CD4-positive, alpha-beta T cell treated with Interleukin-4 for 1 hour (primary cell): Measurements from ENCODE around the gene BOD1L1.

Experiments used
- DNase-seq, 2 donors: peaks; one replicate each; pipeline ENCODE4 v3.0.0-alpha.2; 2020 to 2022

Gene BOD1L1

DNA sequence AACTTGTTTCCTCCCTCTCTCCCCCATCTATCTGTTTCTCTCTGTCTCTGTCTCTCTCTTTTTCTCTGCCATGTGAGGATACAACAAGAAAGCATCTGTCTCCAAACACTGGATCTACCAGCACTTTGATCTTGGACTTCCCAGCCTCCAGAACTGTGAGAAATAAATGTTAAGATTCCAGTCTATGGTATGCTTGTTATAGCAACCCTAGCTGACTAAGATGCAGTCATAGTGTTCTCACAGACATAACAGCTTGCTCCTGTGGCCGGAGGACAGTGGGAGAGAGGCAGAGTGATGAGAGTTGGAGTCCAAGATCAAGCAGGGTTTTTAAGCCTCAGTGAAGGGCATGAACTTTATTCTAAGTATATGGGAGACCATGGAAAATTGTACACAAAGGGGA, 74.4 kb downstream of the BOD1L1 start:
- no peak for DNase-seq

DNA sequence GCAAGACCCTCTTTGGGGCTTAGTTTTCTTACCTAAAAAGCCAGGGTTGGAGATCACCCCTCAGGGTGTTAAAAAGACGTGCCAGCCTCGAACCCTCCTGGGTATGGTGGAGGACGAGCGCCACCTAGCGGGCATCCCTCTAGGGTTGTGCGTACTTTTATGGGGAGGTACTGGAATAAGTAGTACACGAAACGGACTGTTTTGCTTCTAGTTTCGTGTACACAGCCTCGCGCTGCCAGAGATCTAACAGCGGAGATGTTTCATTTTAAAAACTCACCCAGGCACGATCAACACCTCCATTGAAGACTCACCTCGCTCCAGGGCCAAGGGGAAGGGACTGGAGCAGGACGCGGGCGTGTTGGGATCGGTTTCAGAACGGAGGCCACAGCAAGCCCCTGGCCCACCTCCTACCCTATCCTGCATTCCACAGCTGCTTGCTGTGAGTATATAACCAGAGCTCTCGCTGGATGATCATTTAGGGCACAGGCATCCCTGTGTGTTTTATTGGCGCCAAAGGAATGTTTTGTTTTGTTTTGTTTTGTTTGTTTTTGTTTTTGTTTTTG, 78.5 kb downstream of the BOD1L1 start:
- peak; percentile 77 to 78 for DNase-seq

DNA sequence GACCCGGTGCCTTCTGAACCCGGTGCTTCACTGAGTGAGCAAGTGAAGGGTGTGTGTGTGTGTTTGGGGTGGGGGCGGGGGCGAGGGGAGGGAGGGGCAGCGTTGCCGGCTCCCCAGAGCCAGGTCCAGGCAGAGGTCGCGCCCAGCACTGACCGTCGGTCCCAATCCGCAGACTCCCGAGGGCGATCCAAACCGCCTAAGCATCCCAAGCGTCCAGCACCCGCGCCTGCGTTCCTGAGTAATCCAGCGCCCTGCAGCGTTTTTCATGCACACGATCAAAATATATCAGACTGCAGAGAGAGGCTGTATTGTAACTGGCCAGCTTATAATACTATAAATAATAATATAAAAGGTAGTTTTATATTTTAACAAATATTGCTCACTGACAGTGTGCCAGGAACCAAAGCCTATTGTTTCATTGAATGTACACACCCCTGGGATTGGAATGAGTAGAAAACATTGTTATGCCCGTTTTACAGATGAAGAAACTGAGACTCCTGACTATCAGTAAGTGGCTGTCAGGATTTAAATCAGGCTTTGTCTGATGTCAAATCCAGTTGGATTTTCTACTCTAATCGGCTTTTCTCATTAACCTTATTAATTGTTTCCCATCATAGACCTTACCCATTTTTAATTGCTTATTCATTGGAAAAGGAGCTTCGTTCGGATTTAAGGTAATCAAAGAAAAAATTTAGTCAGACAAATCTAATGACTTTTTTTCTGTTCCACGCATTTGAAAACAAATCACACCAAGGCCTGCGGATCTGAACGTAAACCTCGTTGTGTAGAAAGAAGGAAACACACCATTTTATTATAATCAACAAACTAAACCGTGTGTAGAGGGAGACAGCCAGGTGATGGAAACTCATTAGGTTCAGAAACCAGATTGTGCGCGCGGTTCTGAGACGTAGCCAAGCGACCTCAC, 79.2 kb downstream of the BOD1L1 start:
- no peak for DNase-seq

DNA sequence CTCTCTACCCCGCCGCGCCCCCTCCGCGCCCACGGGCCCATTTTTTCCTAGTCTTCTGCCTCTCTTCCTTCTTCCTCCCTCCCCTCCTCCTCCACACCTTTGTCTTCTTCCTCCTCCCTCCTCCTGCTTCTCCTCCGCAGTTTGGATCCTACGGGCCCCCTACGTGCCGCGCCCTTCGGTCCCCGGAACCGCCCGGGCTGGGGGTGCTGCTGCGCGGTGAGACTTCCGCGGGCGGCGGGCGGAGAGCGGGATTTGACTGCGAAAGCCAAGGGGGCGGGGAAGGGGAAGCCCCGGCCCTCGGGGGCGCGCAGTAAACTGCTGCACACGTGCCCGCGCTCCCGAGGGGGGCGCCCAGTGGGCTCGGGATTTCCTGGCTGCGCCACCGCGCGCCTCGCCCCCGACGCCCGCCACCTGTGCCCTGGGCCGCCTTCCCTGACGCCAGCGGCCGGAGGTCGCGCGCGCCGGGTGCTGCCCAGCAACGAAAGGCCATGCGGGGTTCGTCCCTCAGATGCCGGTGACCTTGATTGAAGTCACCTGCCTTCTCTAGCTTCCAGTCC, 80.0 kb downstream of the BOD1L1 start:
- DNase-seq = peak in 1 of 2 donors; percentile 28

DNA sequence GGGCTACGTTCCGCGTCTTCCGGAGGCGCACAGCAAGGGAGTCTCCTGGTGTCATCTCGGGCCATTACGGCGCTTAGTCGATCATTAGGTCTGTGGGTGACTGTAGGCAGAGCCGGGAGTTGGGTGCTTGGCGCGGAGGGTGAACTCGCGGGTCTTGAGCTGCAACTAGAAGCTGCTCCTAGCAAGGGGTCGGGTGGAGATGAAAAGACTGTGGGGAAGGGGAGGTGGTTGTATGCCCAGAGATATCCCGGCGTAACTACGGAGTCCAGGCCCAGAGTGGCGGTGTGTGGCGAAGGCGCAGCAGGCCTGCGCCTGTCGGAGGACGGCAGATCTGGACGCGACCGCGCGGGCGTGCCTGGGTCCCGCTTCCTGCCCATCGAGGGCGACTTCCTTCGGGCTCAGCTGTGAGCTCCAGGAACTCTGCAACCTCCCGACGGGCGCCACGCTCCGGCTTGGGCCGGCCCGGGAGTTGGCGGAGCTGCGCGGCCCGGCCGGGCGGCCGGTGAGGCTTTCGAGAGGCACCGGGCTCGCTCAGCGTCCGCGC, 80.5 kb downstream of the BOD1L1 start:
- no peak for DNase-seq

GRCh38 chr4:13546142-13546940, 81.2 kb downstream of the BOD1L1 start:
- no peak for DNase-seq

DNA sequence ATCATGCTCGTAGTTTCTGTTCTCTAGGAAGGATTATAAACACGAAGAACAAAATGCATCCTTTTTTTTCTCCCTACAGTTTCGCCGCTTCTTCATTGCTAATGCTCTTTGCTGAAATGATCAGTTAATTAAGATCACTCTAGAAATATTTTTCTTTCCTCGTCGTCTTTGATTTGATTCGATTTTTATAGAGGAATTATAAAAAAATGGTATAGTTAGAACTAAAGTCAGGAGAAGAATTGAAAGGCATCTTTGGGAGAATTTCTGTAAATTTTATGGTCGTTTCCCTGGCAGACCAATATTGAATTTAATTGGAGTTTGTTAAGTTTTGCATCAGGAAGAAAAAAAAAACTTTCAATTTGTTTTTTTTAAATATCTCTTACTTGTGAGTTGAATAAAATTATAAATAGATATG, 82.1 kb downstream of the BOD1L1 start:
- DNase-seq = no peak

- peak; percentile 27 to 34 for DNase-seq
Measured at GRCh38 chr4:13544606-13545393, 82.7 kb downstream of the BOD1L1 start.

DNA sequence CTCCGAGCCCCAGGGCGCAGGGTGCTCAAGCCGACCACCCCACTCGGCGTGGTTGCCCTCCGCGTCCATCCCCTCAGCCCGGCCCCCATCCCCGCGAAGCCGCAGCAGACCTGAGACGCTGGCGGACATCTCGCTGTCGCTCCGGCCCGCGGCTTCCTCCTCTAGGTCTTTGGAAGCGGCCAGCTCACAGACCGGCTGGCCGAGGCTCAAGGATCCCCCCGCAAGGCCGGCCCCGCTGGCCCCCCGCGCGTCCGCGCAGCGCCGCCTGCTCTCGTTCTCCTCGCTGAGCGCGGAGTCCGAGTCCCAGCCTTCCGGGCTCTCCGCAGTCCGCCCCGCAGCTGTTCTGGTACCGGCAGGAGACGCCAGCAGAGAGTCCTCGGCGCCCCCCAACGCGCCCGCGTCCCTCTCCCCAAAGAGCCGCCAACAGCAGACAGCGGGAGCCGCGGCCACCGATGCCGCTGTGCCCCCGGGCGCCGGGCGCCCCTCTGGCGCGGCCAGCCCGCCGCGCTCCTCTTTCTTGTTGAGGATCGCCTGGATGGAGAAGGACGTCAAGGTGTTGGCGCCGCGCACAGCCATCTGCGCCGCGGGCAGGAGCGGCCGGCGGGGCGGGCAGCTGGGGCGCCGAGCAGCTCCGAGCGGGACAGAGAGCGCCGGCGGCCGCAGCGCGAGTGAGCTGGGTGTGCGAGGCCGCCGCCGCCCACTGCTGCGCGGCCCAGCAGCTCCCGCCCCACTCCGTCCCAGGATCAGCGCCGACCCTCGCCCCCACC, 83.5 kb downstream of the BOD1L1 start, which contains the start of gene NKX3-2:
NKX3-2 (minus strand) TSS at position 670 of the 767 bp plus-strand sequence; CDS start at position 576, 94 bp downstream.
- no peak for DNase-seq

- no peak for DNase-seq
Measured at GRCh38 chr4:13543032-13543838, 84.3 kb downstream of the BOD1L1 start.

DNA sequence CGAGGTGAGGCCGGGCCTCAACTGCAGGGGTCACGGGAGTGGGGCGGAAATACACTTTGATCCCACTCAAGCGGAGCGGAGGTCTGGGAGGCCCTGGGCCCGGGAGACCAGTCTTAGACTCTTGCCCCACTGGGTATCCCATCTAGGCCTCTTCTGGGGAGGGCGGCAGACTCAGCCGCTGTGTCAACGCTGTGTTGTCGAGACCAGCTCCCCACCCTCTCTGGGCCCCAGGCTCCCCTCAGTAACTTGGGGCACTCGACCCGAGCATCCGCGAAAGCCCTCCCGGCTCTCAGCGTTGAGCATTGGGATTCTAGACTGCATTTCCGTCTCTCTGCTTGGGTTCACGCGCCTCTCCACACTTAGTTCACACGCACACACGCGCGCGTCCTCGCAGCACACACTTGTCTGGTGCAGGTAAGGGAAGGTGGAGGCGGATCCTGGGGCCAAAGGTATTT, 84.9 kb downstream of the BOD1L1 start:
- no peak for DNase-seq

DNA sequence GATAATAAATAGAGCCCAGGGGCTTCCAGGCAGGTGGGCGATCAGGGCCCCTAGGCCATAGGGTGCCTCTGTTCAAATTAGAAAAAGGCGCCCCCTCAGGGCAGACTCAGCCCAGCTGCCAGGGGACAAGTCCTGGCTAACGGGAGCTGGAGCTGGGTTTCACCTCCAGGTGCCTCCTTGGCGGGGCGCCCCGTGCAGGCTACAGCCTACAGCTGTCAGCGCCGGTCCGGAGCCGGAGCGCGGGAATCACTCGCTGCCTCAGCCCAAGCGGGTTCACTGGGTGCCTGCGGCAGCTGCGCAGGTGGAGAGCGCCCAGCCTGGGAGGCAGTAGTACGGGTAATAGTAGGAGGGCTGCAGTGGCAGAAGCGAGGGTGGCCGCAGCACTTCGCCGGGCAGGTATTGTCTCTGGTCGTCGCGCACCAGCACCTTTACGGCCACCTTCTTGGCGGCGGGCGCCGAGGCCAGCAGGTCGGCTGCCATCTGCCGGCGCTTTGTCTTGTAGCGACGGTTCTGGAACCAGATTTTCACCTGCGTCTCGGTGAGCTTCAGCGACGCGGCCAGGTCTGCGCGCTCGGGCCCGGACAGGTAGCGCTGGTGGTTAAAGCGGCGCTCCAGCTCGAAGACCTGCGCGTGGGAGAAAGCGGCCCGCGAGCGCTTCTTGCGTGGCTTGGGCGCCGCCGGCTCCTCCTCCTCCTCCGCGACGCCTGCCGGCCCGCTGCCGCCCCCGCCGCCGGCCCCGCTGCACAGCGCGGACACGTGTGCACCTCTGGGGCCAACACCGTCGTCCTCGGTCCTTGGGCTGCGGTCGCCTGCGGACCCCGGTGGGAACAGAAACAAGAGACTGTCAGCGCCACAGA, 85.6 kb downstream of the BOD1L1 start:
- DNase-seq = peak in 1 of 2 donors; percentile 26

- no peak for DNase-seq
Measured at GRCh38 chr4:13541176-13541604, 86.3 kb downstream of the BOD1L1 start.

DNA sequence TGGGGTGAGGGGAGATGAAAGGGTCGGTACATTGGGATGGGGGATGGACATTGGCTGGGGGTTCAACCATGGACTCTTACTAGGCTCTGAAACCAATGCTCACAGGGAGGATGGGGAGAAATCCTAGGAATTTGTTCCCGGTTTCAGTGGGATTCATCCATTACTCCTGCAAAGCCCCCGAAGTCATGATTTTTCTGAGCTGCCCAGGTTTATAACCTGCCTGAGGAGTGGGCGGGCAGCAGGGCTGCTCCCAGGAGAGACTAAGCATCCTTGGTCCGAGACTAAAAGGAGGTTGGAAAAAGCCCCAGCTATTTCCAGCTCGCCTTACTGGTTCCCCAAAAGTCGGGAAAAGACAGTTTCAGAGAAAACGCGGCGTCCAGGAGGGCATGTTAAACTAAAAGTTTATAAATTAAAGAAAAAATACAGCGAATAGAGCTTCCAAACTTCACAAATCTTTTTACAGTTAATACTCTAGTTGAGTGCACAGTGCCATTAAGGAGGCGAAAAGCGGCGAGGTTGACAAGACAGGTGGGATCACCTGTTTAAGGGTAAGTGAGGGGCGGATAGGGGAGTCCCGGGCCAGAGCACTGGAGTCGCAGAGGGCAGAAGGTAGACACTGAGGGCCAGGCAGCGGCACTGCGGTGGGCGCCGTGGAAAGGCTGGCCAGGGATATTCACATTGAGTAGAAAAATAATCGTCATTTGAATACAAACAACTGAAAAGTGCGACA, 86.9 kb downstream of the BOD1L1 start:
- DNase-seq = no peak

GRCh38 chr4:13539619-13540445, 87.7 kb downstream of the BOD1L1 start:
- no peak for DNase-seq

DNA sequence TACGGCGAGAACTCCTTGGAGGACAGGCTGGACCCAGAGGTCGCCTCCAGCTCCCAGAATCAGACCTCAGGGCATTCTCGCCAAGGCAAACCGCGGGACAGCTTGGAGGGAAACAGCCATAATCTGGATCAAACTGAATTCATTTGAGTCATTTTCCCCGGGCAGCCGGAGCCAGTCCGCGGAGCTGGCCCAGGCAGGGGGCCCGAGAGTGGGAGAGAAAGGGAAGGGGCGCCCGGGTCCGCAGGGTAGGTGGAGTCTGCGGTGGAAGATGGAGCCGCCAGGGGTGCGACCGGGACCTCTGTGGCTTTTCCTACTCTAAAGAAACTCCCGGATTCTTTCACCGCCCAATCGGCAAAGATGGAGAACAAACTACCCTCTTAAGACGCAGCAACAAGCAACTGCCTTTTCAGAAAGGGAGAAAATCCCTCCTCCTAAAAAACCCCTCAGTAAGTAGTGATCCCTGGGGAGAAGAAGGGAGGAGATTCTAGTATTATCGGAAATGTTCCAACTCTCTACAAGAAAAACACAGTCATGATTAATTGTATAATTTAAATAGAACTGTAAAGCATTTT, 88.4 kb downstream of the BOD1L1 start:
- DNase-seq = no peak

- DNase-seq = no peak
Measured at GRCh38 chr4:13538427-13538973, 89.0 kb downstream of the BOD1L1 start.
